ENCODE measurements around the gene GUCD1. TPM values are rescaled to one million over a fixed set of nuclear protein-coding genes. Genes with fewer than 3 reads are reported as not detected.

GUCD1 gene
- total RNA-seq, 1 donor from 2014 or later, result 242 TPM

- no peak for DNase-seq (ENCODE audit: low read depth)
Observed at GRCh38 chr22:24590596-24591173, 35.7 kb upstream of the GUCD1 start.

GRCh38 chr22:24589518-24590030, 34.6 kb upstream of the GUCD1 start:
- DNase-seq (ENCODE audit: low read depth), result no peak

GRCh38 chr22:24588757-24589481, 34.0 kb upstream of the GUCD1 start:
- DNase-seq (ENCODE audit: low read depth), result no peak

- no peak for DNase-seq (ENCODE audit: low read depth)
Observed at GRCh38 chr22:24588381-24588756, 33.4 kb upstream of the GUCD1 start.

GRCh38 chr22:24587948-24588347, 33.0 kb upstream of the GUCD1 start:
- DNase-seq (ENCODE audit: low read depth), result no peak

- no peak for DNase-seq (ENCODE audit: low read depth)
Observed at GRCh38 chr22:24587251-24587650, 32.3 kb upstream of the GUCD1 start.

GRCh38 chr22:24585927-24586546, 31.1 kb upstream of the GUCD1 start:
- DNase-seq (ENCODE audit: low read depth), result no peak

GRCh38 chr22:24585461-24585860, 30.5 kb upstream of the GUCD1 start:
- DNase-seq (ENCODE audit: low read depth), result no peak

- no peak for DNase-seq (ENCODE audit: low read depth)
Observed at GRCh38 chr22:24584871-24585411, 30.0 kb upstream of the GUCD1 start.

GRCh38 chr22:24584166-24584790, 29.3 kb upstream of the GUCD1 start:
- DNase-seq (ENCODE audit: low read depth), result no peak

- peak; percentile 78 for DNase-seq (ENCODE audit: low read depth)
Observed at GRCh38 chr22:24583221-24584165, 28.6 kb upstream of the GUCD1 start.

- DNase-seq (ENCODE audit: low read depth), result no peak
Observed at GRCh38 chr22:24582056-24582814, 27.3 kb upstream of the GUCD1 start.

GRCh38 chr22:24580276-24580675, 25.3 kb upstream of the GUCD1 start:
- DNase-seq (ENCODE audit: low read depth), result no peak

- no peak for DNase-seq (ENCODE audit: low read depth)
Observed at GRCh38 chr22:24579258-24579601, 24.3 kb upstream of the GUCD1 start.

GRCh38 chr22:24578355-24579257, 23.7 kb upstream of the GUCD1 start:
- DNase-seq (ENCODE audit: low read depth), result no peak

GRCh38 chr22:24576778-24577177, 21.8 kb upstream of the GUCD1 start:
- no peak for DNase-seq (ENCODE audit: low read depth)

GRCh38 chr22:24571266-24571665, 16.3 kb upstream of the GUCD1 start:
- no peak for DNase-seq (ENCODE audit: low read depth)

- DNase-seq (ENCODE audit: low read depth), result no peak
Observed at GRCh38 chr22:24567668-24568067, 12.7 kb upstream of the GUCD1 start.
